ENCODE measurements around the gene PRKAB1.

DNA sequence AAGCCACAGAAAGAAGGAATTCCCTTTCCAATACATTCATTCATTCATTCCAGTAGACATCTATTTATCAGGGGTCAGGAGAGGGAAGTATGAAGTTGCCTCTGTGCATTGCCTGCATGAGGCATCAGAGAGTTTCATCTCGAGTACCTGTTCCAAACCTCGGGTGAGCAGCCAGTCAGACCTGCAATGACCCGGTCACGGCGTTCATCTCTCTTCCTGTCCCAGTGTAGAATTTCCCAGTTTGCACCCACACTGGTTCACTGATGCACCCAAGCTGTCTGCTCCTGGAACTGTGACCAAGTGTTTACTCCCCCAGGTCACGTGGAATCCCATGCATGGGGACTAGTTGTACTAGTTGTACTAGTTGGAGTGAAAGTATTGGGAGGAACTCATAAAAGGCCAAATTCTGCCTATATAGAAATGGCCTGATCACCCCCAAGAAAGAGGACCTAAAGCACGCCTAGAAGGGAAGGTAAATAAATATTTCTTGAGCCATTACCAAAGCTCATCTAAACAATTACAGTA lies 22.3 kb upstream of the PRKAB1 start:
- TF ChIP-seq, protein P1, sequence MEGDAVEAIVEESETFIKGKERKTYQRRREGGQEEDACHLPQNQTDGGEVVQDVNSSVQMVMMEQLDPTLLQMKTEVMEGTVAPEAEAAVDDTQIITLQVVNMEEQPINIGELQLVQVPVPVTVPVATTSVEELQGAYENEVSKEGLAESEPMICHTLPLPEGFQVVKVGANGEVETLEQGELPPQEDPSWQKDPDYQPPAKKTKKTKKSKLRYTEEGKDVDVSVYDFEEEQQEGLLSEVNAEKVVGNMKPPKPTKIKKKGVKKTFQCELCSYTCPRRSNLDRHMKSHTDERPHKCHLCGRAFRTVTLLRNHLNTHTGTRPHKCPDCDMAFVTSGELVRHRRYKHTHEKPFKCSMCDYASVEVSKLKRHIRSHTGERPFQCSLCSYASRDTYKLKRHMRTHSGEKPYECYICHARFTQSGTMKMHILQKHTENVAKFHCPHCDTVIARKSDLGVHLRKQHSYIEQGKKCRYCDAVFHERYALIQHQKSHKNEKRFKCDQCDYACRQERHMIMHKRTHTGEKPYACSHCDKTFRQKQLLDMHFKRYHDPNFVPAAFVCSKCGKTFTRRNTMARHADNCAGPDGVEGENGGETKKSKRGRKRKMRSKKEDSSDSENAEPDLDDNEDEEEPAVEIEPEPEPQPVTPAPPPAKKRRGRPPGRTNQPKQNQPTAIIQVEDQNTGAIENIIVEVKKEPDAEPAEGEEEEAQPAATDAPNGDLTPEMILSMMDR (IDR thresholded peaks at IDR 0.05 in 2 of 3, conservative IDR thresholded peaks at IDR 0.05 in 1 of 3; ENCODE audit: borderline replicate concordance in 1 of 3, insufficient read depth in 1 of 3, low read depth in 2 of 3, low read length in 2 of 3) = no peak
- no peak for TF ChIP-seq RAD21 (IDR thresholded peaks at IDR 0.05; ENCODE audit: low read depth)
- no peak for TF ChIP-seq POLR2AphosphoS5 (IDR thresholded peaks at IDR 0.05; ENCODE audit: low read depth, low read length)

Data from HCT116 (cell line).